Kidney (tissue), 14 donors: ENCODE data around the gene IQSEC1. TPM values are rescaled to one million over a fixed set of nuclear protein-coding genes. Genes with fewer than 3 reads are reported as not detected.
"Not testable (repeated sequence)": the region's sequence is repeated elsewhere in the genome, so short reads cannot be mapped to it uniquely, and the experiment has no call there.

Experiments used
- DNase-seq, 5 donors: peaks; one replicate each; pipeline ENCODE4 v3.0.0-alpha.2; 2013 to 2020
- FAIRE-seq: peaks from 2 replicates; lab custom pipeline; 2012; peaks lifted over from hg19 to GRCh38; lab: Jason Lieb, UNC
- H3K27ac ChIP-seq, 2 donors: one replicate each; pipeline ENCODE4 v1.7.0; 2013; ENCODE audit warnings: low read depth in 2 of 2, low read length in 2 of 2, inconsistent platforms in 1 of 2
- H3K27me3 ChIP-seq: one replicate; pipeline ENCODE4 v1.7.1; 2013; ENCODE audit warnings: low read length, inconsistent platforms; ENCODE audit not compliant: control insufficient read depth, insufficient read depth
- H3K36me3 ChIP-seq, 3 donors: one replicate each; pipeline versions ENCODE4 v1.7.0 to v1.7.1; 2013; ENCODE audit warnings: low read length in 3 of 3, control low read depth in 1 of 3, inconsistent platforms in 1 of 3; ENCODE audit not compliant: insufficient read depth in 3 of 3, control insufficient read depth in 2 of 3
- H3K4me1 ChIP-seq, 3 donors: one replicate each; pipeline versions ENCODE4 v1.7.0 to v1.7.1; 2013; ENCODE audit warnings: low read length in 3 of 3, inconsistent platforms in 1 of 3, low read depth in 1 of 3; ENCODE audit not compliant: control insufficient read depth in 2 of 3, insufficient read depth in 2 of 3
- H3K4me3 ChIP-seq, 3 donors: one replicate each; pipeline versions ENCODE4 v1.7.0 to v1.8.1; 2013; ENCODE audit warnings: low read length in 3 of 3, control low read depth in 1 of 3, inconsistent platforms in 1 of 3
- H3K9ac ChIP-seq, 3 donors: one replicate each; pipeline versions ENCODE4 v1.7.0 to v1.7.1; 2013; ENCODE audit warnings: low read length in 3 of 3, control low read depth in 1 of 3, inconsistent platforms in 1 of 3
- H3K9me3 ChIP-seq, 3 donors: one replicate each; pipeline versions ENCODE4 v1.7.0 to v1.7.1; 2013; ENCODE audit warnings: low read length in 3 of 3, control low read depth in 1 of 3, inconsistent platforms in 1 of 3; ENCODE audit not compliant: control insufficient read depth in 2 of 3, insufficient read depth in 1 of 3
- intact Hi-C: fragments of 100-400 bp; cut with DNase I; formaldehyde crosslinking; loops from one replicate; pipeline ENCODE4 v1.11.1; 2022
- polyA plus RNA-seq: library from polyadenylated mRNA; stranded (reverse); fragments of 350-450 nt; fragmentation: Illumina TruSeq; extraction: RNeasy Lipid Tissue Mini Kit (QIAGEN cat#74804); gene quantifications from one replicate; pipeline ENCODE4 v1.2.3, GENCODE V29; 2014; ENCODE audit warnings: low read depth, low replicate concordance; ENCODE audit not compliant: insufficient read depth
- total RNA-seq: library from RNA; stranded (reverse); fragmentation: NEBNext Ultra II Directional; extraction: Animal tissue kit (Norgen Biotek cat#: 25700); gene quantifications from one replicate; pipeline ENCODE4 v1.2.1, GENCODE V29; 2021
- TF ChIP-seq, protein P1 (sequence below): IDR thresholded peaks from 3 replicates; pipeline ENCODE4 v1.5.1; 2012; ENCODE audit warnings: mild to moderate bottlenecking, moderate library complexity, borderline replicate concordance; ENCODE audit not compliant: insufficient read depth; ENCODE audit errors: extremely low read depth
- donor health status: control.
- donor health status: control.
- donor health status: control.
- donor health status: control.
- donor health status: control.
- donor health status: DM: yes; HTN: yes; CAD: no.
- donor health status: Normal renal cell carcinoma (clear cell type).

The IQSEC1 gene
- total and polyA plus RNA-seq, 2 donors from 2014 or later, result 15.1 to 45.7 TPM

- H3K4me3 ChIP-seq, result no peak overlapping the region
- no peaks in the 10 kb centered on the region for H3K9me3 ChIP-seq
- no peaks in the 10 kb centered on the region for H3K27me3 ChIP-seq
- DNase-seq, result no peak
- no peak for FAIRE-seq
- TF ChIP-seq, protein P1, sequence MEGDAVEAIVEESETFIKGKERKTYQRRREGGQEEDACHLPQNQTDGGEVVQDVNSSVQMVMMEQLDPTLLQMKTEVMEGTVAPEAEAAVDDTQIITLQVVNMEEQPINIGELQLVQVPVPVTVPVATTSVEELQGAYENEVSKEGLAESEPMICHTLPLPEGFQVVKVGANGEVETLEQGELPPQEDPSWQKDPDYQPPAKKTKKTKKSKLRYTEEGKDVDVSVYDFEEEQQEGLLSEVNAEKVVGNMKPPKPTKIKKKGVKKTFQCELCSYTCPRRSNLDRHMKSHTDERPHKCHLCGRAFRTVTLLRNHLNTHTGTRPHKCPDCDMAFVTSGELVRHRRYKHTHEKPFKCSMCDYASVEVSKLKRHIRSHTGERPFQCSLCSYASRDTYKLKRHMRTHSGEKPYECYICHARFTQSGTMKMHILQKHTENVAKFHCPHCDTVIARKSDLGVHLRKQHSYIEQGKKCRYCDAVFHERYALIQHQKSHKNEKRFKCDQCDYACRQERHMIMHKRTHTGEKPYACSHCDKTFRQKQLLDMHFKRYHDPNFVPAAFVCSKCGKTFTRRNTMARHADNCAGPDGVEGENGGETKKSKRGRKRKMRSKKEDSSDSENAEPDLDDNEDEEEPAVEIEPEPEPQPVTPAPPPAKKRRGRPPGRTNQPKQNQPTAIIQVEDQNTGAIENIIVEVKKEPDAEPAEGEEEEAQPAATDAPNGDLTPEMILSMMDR, result no peak
- intact Hi-C loops, result no loop called here
- H3K27ac ChIP-seq, result no peak overlapping the region
- H3K9ac ChIP-seq, result no peak overlapping the region
- peaks cover 0 to 5% (median 0%) of the 10 kb centered on the region in 3 donors for H3K4me1 ChIP-seq
- H3K36me3 ChIP-seq, result no peaks in the 10 kb centered on the region
Measured at GRCh38 chr3:12879191-12879815, 193.9 kb downstream of the IQSEC1 start.

DNA sequence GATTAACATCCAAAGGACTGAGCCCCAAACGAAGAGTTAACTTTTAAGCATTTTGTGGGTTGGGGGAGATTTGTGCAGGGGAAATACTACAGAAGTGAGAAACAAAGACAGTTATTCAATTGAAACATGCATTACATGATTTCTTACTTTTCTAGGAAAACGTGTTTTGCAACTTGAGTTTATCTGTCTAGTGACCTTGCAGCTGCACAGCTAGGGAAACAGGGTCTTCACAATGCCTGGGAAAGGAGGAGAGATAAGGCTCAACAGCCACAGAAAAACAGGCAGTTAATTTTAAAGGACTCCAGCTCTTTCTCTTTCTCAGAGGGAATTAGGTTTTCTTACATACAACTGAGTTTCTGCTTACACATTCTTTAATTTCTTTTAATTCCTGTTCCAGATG lies 194.5 kb downstream of the IQSEC1 start:
- intact Hi-C loops, H3K36me3 ChIP-seq, FAIRE-seq, H3K27ac ChIP-seq, H3K9ac ChIP-seq, H3K4me3 ChIP-seq, H3K27me3 ChIP-seq, H3K9me3 ChIP-seq, H3K4me1 ChIP-seq, DNase-seq: not testable (repeated sequence)

- FAIRE-seq (no peak), DNase-seq (no peak)
- Histone ChIP-seq H3K36me3 (no peaks in the 10 kb centered on the region), H3K9ac (no peak overlapping the region), H3K4me3 (no peak overlapping the region), H3K27me3 (no peaks in the 10 kb centered on the region), H3K27ac (no peak overlapping the region), H3K9me3 (no peaks in the 10 kb centered on the region), H3K4me1 (peaks cover 0 to 5% (median 0%) of the 10 kb centered on the region in 3 donors)
- intact Hi-C loops, result no loop called here
- TF ChIP-seq, protein P1, result no peak
Measured at GRCh38 chr3:12878141-12878574, 195.1 kb downstream of the IQSEC1 start.

DNA sequence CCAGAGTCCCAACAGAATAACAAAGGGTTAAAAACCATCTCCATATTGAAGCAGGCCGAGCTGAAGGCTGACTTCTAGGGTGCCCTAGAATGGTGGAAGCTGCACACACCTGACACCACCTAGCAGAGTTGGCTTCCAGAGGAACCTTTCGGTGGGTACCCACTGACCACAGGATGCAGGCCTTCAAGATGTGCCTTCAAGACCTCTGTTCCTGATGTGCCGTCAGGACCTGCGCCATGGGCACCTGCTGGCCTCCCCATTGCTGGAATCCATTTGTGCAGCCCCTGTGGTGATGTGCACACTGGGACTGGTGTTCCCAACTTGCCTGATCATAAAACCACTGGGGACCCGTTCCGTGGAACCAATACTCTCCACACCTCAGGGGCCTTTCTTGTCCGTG lies 196.2 kb downstream of the IQSEC1 start:
- H3K27ac ChIP-seq, result no peak overlapping the region
- H3K36me3 ChIP-seq, result no peaks in the 10 kb centered on the region
- H3K27me3 ChIP-seq, result no peaks in the 10 kb centered on the region
- no peaks in the 10 kb centered on the region for H3K9me3 ChIP-seq
- no peak overlapping the region for H3K9ac ChIP-seq
- H3K4me3 ChIP-seq, result no peak overlapping the region
- DNase-seq (no peak), FAIRE-seq (no peak)
- H3K4me1 ChIP-seq, result peaks cover 0 to 5% (median 0%) of the 10 kb centered on the region in 3 donors
- intact Hi-C loops, result no loop called here
- TF ChIP-seq, protein P1, result no peak
